Fibroblast of the conjunctiva (primary cell): ENCODE results near the gene AGPAT1.
"Not testable (repeated sequence)": the region's sequence is repeated elsewhere in the genome, so short reads cannot be mapped to it uniquely, and the experiment has no call there.

Experiments
- DNase-seq: peaks from one replicate; pipeline ENCODE4 v3.0.0-alpha.2; 2010; ENCODE audit warnings: low read depth

AGPAT1 gene

GRCh38 chr6:32186151-32186840 lies 10.4 kb upstream of the AGPAT1 start:
- not testable (repeated sequence) for DNase-seq

- peak; percentile 85 for DNase-seq
Observed at GRCh38 chr6:32185681-32186131, 9.8 kb upstream of the AGPAT1 start.

DNA sequence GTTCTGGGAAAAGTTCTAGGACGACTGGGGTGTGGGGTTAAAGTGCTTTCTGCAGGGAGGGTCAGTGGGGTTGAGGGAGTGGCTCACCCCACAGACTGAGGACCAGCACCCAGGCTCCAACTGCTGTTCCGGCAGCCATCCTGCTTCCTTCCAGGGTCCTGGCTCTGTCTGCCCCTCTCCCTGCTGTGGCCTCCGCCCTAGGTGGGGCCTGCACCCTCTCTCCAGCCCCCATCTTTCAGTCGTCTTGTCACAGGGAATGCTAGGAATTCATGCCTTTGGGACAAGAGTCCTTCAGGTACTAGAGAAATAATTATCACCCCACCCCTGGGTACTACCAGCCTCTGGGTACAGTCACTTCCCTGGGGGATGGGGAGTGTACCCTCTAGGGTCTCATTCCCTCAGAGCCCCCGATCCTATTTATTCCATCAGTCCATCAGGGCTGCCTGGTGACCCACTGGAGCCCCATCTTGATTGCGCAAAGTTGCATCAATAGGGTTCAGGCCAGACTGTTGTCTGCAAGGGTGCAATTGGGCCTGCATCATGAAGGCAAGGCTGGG lies 8.3 kb upstream of the AGPAT1 start, which contains the start of gene AGER:
TSS of gene AGER (minus strand) at position 170 of the 557 bp plus-strand sequence. CDS start at position 139, 31 bp downstream.
- DNase-seq: no peak

DNA sequence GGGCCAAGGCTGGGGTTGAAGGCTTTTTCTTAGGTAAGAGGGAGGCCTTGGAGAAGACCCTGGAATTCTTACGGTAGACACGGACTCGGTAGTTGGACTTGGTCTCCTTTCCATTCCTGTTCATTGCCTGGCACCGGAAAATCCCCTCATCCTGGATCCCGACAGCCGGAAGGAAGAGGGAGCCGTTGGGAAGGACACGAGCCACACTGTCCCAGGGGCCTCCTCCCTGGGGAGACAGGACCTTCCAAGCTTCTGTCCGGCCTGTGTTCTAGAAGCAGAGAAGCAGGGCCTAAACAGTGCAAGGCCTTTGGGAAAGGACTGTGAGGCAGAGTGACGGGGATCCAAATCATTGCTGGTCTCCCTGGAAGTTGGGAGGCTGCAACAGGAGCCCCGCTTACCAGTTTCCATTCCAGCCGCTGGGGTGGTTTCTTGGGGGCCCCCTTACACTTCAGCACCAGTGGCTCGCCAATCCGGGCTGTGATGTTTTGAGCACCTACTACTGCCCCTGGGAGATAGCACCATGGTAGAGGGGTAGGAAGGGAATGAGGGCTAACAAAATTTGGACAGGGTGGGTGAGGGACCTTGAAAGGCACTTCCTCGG lies 7.7 kb upstream of the AGPAT1 start:
- no peak for DNase-seq

- no peak for DNase-seq
Observed at GRCh38 chr6:32183030-32183429, 7.1 kb upstream of the AGPAT1 start.

- no peak for DNase-seq
Observed at GRCh38 chr6:32182555-32182981, 6.7 kb upstream of the AGPAT1 start.

DNA sequence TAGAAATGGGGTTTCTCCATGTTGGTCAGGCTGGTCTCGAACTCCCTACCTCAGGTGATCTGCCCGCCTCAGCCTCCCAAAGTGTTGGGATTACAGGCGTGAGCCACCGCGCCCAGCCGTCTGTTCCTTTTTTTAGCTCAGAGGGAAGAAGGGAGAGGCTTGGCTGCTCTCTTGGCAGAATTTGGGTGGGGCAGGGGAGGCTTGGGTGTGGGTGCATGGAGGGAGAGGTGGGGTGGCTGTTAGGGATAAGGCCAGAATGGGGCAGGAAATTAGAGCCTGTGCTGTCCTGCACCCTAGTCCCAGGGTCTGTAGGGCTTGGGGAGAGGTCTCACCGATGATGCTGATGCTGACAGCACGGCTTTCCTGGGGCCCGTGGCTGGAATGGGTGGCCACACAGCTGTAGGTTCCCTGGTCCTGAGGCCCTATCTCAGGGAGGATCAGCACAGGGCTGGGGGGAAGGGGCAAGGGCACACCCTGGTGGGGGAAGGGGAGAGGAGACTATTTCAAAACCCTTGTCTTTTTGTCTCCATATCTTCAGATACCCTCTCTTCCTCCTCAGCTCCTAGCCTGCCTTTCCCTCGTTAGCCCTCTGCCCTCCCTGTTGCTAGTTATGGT lies 6.1 kb upstream of the AGPAT1 start:
- DNase-seq: no peak

DNA sequence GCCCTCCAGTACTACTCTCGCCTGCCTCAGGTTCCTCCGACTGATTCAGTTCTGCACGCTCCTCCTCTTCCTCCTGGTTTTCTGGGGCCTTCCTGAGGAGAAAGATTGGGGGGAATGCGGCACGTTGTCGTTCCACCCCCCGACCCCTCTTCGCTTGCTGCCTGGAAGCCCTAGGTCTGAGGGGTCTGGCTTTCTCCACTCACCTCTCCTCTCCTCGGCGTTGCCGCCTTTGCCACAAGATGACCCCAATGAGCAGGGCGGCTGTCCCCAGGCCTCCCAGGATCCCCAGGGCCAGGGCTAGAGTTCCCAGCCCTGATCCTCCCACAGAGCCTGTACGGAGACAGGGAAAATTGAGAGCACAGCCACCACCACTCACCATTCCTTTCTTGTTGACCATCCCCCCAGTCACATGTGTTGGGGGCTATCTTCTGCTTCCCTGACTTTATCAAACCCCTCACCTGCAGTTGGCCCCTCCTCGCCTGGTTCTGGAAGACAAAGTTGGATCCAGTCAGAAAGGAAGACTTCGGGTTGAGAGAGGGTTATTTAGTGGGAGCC lies 5.3 kb upstream of the AGPAT1 start:
- DNase-seq: no peak

- no peak for DNase-seq
Observed at GRCh38 chr6:32179766-32180405, 4.0 kb upstream of the AGPAT1 start.

- no peak for DNase-seq
Observed at GRCh38 chr6:32178547-32179440, 2.9 kb upstream of the AGPAT1 start.

DNA sequence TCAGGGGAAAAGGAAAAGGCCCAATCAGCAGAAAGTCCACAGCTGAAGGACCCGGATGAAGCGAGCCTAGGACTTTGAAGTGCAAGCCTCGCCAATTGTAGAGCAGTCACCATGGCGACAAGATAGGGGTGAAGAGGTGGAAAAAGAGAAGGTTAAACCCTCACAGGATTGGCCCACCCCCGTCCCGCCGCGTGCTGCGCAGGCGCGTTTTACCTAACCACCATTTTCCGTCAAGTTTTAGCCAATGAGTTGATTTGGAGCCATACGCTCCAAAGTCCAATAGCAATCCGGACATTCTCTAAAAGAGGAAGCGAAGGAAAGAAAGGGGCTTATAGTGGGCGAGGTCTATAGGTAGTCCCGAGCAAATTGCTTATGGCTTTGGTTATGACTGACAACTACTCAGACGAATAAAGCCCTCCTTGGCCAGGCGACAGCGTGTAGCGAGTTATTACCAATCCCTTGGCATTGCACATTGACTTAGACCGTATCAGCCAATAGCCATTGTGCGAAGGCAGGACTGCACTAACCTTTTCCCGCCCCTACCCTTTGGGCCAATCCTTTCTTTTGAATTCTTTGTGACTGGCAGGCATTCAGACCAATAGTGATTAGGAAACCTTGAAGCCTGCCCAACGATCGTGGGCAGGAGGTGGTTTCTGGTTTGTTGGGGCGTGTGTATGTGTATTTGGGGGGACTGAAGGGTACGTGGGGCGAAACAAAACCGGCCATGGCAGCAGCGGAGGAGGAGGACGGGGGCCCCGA lies 2.1 kb upstream of the AGPAT1 start, which contains the start of gene RNF5:
TSS of gene RNF5 (plus strand) at position 618 of the 759 bp plus-strand sequence. CDS start at position 725, 107 bp downstream.
- DNase-seq: peak; percentile 100

DNA sequence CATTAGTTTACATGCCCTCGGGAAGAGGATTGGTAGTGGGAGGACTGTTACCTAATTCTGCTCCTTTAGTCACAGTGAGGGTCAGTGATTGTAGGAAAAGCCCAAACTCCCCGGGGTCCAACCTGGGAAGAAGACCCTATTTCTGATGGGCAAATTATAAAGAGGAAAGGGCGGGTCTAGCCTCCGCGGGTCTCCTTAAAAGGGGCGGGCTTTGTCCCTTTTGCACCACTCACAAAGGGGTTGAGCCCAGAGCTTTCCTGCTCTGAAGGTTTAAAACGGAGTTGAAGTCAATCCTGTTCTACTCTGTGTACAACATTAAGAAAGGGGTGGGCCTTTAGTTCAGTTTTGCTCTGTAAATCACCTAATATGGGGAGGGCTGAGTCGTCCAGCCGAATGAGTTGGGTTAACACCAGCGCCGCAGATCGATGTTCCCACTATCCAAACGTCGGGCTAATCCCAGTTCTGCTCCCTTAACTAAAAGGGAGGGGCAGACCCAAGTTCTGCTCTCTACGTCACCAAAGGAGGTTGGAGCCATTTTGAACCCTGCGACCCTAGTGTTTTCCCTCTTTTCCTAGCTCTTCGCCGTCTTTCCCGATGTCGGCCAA lies 1.4 kb upstream of the AGPAT1 start:
- no peak for DNase-seq

- DNase-seq: peak; percentile 30
Observed at GRCh38 chr6:32176476-32177182, 745 bp upstream of the AGPAT1 start.

GRCh38 chr6:32175322-32175710 lies 568 bp downstream of the AGPAT1 start:
- DNase-seq: no peak

DNA sequence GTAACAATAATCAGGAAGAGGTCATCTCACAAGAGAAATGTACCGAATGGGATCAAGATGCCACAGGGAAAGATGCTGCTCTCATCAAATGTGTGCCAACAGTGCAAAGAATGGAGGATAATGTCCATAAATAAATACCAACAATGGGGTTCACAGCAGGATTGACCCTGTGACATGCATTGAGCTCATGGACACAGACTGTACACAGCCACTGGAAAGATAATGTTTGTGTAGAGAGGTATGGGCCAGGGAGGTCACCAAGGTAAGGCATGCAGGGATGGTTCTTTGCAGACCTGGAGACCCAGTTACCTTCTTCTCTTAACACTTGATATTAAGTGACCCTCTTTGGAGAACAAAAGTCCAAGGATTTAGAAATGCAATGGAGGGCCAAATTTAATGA lies 1.5 kb downstream of the AGPAT1 start:
- no peak for DNase-seq

DNA sequence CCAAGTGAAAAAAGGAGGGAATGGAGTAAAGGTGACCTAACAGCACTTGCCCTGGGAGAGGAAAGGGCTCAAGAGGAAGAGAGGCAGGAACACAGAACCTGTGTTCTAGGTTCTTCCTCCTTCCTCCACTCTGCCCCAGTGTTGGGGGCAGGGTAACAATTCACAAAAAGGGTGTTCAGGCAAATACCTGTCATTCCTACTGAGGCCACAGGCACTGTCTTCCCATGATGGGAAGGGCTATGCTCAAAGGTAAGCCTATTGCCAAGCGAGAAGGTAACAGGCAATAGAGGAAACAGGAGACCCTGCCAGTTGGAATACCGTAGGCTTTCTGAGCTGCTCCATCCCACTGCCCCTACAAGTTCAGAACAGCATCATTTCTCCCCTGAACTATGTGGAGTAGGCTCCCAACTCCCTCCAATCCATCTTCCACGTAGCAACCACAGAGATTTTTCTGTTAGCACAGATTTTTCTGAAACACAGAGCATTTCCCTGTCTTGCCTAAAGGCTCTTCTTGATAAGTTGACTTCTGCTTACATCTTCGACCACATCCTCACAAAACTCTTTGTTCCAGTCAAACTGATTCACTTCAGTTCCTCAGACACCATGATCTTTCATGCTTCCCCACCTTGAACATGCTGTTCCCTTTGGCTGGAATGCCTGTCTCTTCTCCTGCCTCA lies 2.7 kb downstream of the AGPAT1 start:
- DNase-seq: no peak

GRCh38 chr6:32171234-32171633 lies 4.7 kb downstream of the AGPAT1 start:
- no peak for DNase-seq

GRCh38 chr6:32170294-32170693 lies 5.6 kb downstream of the AGPAT1 start:
- no peak for DNase-seq
